RPMI7951 (cell line): ENCODE data around the gene NRXN3. TPM values are rescaled to one million over a fixed set of nuclear protein-coding genes. Genes with fewer than 3 reads are reported as not detected.

Source experiments
- DNase-seq: peaks from one replicate; pipeline ENCODE4 v3.0.0-alpha.2; 2012; ENCODE audit warnings: low read depth
- total RNA-seq: library from RNA; depleted of rRNA; stranded (reverse); fragments of >200 nt; shearing (Covaris generic); gene quantifications from 2 replicates; pipeline ENCODE4 v1.2.3, GENCODE V29; 2014

Gene NRXN3
- total RNA-seq, 1 experiment from 2014 or later = 0.24 TPM

- DNase-seq = no peak
Measured at GRCh38 chr14:78173346-78174035, 3.3 kb downstream of the NRXN3 start.

DNA sequence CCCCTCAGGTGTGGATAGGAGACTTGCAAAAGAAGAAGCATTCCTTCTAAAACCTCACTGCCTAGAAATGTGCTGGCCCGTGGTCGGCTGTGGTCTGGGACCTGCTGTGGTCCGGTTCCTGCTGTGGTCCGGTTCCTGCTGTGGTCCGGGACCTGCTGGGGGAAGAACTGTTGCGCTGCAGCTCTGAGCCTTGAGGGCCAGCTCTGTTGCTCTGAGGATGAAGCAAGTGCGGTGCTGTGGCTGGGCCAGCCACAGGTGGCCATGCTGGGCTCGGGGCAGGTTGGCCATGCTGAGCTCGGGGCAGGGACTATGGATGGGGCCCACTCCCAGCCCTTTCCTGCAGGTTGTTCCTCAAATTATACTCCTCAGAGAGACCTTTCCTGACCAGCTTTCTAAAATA is 5.2 kb downstream of the NRXN3 start:
- no peak for DNase-seq

- DNase-seq = no peak
Measured at GRCh38 chr14:78178071-78178470, 7.9 kb downstream of the NRXN3 start.

DNA sequence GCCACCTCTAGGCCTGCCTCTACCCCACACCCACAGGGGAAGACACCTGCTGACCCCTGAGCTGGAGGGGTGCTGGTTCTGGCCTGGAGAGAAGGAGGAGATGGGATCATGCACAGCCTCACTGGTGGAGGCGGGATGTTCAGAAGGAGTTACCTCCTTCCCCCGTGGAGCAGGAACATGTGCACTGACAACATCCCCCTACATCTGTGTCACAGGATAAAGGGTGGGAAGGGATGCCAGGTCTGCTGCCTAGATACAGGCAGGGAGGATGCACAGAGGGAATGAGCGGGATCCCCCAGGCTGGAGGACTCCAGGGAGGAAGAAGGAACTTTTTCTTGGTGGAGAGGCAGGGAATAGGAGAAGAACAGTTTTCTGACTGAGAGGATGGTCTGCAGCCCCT is 8.8 kb downstream of the NRXN3 start:
- no peak for DNase-seq

- DNase-seq = no peak
Measured at GRCh38 chr14:78181270-78181669, 11.1 kb downstream of the NRXN3 start.

DNA sequence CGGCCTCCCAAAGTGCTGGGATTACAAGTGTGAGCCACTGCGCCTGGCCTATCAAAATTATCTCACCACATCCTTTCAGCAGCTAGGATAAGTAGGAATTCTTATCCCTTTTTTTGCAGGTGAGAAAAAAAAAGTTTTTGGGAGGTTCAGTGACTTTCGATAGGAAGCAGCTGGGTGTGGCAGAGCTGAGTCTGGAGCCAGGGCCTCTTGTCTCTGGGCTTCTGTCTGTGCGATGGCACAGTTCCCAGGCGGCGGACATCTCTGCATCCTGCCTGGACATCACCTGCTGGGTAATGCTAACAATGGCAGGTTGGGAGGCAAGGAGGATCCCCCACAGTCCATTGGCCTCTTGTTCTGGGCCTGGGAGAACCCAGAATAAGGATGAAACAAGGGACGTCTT is 12.5 kb downstream of the NRXN3 start:
- DNase-seq = no peak

GRCh38 chr14:78184157-78184556 is 14.0 kb downstream of the NRXN3 start:
- DNase-seq = no peak

DNA sequence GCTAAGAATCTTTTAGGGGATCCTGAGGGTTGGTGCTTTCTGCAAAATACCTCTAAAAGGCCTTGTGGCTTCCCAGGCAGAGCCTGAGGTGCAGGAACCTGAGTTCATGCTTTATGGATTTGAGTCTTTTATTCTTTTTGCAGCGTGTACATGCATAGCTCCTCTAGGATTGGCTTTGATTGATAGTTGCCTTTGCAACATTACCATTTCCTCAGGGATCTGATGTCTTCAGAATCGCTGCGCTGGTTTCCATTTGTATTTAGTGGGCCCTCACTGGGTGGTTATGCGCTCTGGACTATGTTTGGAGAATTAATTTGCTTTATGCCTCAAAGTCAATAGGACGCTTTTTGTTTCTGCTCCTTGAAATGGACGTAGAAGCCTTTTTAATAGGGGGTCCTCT is 16.1 kb downstream of the NRXN3 start:
- no peak for DNase-seq

GRCh38 chr14:78188882-78189281 is 18.7 kb downstream of the NRXN3 start:
- DNase-seq = no peak

GRCh38 chr14:78195431-78195830 is 25.3 kb downstream of the NRXN3 start:
- no peak for DNase-seq

DNA sequence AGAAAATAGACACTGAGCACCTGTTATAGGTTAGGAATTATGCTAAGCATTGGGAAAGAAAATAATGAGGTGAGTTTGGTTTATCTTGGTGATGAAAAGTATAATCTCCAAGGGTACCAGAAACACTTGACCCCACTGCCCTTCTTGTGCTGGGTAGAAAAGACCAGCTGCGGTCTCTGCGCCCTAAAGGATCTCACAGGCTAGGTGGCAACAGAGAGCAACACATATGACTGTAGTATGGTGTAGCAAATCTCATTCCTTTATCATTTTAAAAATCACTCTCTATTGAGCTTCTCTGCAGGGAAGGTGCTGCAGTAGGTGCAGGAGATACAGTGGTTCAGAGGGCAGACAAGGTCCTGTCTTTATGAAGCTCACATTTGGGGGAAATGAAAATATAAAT is 26.1 kb downstream of the NRXN3 start:
- DNase-seq = no peak

DNA sequence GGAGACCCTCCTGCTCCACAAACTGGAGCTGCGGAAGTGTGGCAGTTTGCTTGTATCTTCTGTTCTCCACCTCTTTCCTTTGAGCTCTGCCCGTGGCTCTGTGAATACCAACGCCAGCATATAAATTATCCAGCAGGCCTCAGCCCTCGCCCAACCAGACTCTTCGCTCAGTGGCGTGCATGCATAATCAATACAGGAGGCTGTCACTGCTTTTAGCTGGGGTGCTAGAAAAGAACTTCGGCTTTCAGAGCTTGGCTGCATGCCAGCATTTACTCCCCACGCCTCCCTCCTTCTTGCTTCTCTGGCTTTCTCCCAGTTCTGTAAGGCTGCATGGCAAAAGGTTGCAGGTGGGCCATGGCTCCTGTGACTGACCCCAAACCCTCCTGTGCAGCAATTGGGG is 26.9 kb downstream of the NRXN3 start:
- DNase-seq = no peak

DNA sequence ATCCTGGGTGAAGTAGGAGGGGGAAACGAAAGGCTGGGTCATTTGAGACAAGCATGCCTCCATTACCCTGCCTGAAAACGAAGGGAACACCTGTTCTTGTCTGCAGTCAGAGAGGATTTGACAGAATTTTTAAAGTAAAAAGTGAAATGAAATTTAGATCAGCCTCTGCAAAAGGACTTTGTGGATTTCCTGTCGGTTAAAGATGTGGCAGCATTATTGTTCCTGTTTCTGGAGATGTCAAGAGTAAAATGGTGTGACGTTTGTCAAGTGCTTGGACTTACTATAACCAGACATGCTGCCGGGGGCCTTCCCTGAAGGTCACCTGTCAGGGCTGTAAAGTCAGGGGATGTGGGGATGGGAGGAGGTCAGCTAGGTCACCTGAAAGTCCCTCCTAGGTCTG is 32.0 kb downstream of the NRXN3 start:
- no peak for DNase-seq

GRCh38 chr14:78202976-78203375 is 32.8 kb downstream of the NRXN3 start:
- no peak for DNase-seq

DNA sequence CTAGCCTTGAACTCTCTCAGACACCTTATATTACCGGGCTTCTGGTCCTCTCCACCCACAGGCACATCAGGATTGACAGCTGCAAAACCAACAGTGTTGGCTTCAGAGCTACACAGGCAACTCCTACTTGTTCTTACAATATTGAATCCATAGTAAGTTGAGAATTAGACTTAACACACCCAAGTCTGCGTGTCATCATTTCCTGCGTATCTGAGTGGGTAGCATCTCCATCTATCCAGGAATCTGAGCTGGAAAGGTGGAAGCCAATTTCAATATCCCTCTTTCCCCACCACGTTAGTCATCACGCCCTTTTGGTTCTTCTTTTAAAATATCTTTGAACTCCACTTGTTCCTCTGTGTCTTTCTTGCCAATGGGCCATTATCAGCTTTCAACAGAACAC is 37.2 kb downstream of the NRXN3 start:
- no peak for DNase-seq

DNA sequence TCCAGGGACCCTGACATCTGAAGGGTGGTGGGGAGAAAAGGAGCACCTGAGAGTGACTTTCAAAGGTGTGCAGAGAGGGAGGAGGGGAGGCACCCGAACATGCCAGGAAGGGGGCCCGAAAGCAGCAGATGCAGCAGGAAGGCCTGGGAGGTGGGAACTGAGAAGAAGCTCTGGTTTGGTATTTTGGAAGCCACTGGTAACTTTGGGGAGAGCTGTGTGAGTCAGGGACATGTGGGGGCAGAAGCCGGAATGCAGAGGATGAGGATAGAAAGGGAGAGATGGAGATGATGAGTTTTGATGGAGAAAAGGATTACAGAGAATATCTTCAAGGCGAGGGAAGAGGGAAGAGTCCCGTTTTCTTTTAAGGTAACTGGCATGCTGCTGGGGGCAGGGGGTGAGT is 50.1 kb downstream of the NRXN3 start:
- no peak for DNase-seq

DNA sequence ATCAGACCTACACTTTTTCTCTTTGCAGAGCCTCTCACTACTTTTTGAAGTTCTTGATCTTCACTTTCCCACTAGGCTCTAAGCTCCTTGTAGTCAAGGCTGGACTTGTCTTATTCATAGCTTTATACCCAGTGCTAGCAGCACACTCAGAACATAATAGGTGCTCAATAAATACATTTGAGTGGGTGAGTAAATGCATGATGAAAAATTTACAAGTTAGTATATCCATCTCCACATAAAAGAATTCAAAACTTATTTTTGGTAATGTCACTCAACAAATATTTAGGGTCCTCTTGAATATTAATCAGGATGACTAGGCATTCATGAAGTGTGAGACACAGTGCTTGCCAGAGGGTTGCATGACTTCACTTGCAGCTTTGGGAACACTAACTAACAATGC is 52.6 kb downstream of the NRXN3 start:
- DNase-seq = no peak

- DNase-seq = no peak
Measured at GRCh38 chr14:78227248-78228077, 57.3 kb downstream of the NRXN3 start.

- no peak for DNase-seq
Measured at GRCh38 chr14:78228702-78229327, 58.6 kb downstream of the NRXN3 start.

- DNase-seq = no peak
Measured at GRCh38 chr14:78232231-78233000, 62.2 kb downstream of the NRXN3 start.

DNA sequence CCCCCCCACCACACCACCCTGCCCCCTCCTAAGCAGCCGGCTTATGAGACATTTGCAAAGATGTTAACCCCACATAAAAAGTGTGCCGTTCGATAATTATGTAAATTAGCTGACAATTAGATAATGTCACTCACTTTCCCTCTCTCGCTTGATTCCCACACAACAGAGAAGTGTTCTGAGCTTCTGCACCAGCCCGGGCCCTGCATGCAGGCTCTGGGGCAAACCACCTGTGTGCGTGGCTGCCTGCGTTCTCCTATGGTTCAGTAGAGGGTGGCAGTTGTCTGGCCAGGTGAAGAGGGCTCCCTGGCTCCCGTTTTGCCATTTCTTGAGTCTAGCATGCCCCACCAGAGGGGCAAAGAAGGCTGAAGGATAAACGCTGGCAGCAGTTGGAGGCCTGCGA is 68.0 kb downstream of the NRXN3 start:
- DNase-seq = no peak

GRCh38 chr14:78240567-78240966 is 70.4 kb downstream of the NRXN3 start:
- DNase-seq = no peak
